C4-2B (cell line): ENCODE results near the gene TMEM132D.

Experiments used
- ZFX ChIP-seq: fragments of 450-650 bp; IDR thresholded peaks from 2 replicates; pipeline ENCODE4 v1.6.1; 2017
- TF ChIP-seq, protein P1 (sequence below): fragments of 450-650 bp; conservative IDR thresholded peaks from 2 replicates; pipeline ENCODE4 v1.5.1; 2017; ENCODE audit warnings: mild to moderate bottlenecking

DNA sequence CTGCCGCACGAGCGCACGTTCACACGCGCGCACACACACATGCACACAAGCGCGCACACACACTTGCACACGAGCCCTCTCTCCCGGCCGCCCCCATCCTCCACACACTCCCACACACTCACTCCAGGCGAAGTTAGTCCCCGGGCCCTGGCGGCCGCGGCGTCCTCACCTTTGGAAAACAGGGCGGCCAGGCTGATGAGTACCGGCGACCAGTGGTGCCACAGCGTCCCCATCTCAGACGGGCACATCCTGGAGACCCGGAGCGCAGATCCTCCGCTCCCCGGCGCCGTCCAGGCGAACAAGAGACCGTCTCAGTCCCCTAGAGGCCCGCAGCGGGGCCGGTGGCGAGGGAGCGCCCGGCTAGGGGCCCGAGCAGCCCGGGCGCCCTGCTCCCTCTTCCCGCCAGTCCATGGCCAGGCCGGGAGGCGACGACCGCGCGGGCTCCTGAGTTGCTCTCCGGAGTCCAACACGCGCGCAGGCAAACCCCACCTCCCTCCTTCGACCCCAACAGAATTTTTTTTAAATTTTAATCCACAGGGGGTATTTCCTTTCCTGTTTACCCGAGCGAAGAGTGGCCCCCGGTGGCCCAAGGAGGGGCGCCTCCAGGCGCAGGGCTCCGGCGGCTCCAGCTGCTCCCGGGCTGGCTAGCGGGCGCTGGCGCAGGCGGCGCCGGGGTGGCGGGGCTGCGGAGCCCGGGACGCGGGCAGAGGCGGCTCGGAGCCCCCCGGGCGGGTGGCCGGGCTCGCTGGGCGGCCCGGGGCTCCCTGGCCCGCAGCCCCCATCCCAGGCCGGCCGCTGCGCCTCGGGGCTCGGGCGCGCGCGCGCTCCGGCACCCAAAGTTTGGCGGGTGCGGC lies 506 bp downstream of the TMEM132D start:
- TF ChIP-seq, protein P1, sequence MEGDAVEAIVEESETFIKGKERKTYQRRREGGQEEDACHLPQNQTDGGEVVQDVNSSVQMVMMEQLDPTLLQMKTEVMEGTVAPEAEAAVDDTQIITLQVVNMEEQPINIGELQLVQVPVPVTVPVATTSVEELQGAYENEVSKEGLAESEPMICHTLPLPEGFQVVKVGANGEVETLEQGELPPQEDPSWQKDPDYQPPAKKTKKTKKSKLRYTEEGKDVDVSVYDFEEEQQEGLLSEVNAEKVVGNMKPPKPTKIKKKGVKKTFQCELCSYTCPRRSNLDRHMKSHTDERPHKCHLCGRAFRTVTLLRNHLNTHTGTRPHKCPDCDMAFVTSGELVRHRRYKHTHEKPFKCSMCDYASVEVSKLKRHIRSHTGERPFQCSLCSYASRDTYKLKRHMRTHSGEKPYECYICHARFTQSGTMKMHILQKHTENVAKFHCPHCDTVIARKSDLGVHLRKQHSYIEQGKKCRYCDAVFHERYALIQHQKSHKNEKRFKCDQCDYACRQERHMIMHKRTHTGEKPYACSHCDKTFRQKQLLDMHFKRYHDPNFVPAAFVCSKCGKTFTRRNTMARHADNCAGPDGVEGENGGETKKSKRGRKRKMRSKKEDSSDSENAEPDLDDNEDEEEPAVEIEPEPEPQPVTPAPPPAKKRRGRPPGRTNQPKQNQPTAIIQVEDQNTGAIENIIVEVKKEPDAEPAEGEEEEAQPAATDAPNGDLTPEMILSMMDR: no peak
- TF ChIP-seq ZFX: no peak
